ENCODE measurements around the gene TAF11L10. TPM values are rescaled to one million over a fixed set of nuclear protein-coding genes. Genes with fewer than 3 reads are reported as not detected.

TAF11L10 gene
- total and polyA plus RNA-seq, 7 donors = not detected

Other genes starting within 250 kb of the TAF11L10 start
- not detected for gene TAF11L2, start 99.6 kb downstream of the TAF11L10 start, total RNA-seq
- gene TAF11L2, start 99.6 kb downstream of the TAF11L10 start, polyA plus RNA-seq = not detected
- not detected for gene TAF11L3, start 79.5 kb downstream of the TAF11L10 start, total RNA-seq
- not detected for gene TAF11L3, start 79.5 kb downstream of the TAF11L10 start, polyA plus RNA-seq
- not detected for gene TAF11L4, start 76.0 kb downstream of the TAF11L10 start, total RNA-seq
- not detected for gene TAF11L4, start 76.0 kb downstream of the TAF11L10 start, polyA plus RNA-seq
- gene TAF11L5, start 72.6 kb downstream of the TAF11L10 start, total RNA-seq = not detected
- gene TAF11L5, start 72.6 kb downstream of the TAF11L10 start, polyA plus RNA-seq = not detected
- gene TAF11L6, start 69.2 kb downstream of the TAF11L10 start, total RNA-seq = not detected
- gene TAF11L6, start 69.2 kb downstream of the TAF11L10 start, polyA plus RNA-seq = not detected
- gene TAF11L7, start 12.1 kb downstream of the TAF11L10 start, total RNA-seq = not detected
- not detected for gene TAF11L7, start 12.1 kb downstream of the TAF11L10 start, polyA plus RNA-seq
- gene TAF11L8, start 6.9 kb downstream of the TAF11L10 start, total RNA-seq = not detected
- not detected for gene TAF11L8, start 6.9 kb downstream of the TAF11L10 start, polyA plus RNA-seq
- not detected for gene TAF11L9, start 3.4 kb downstream of the TAF11L10 start, total RNA-seq
- not detected for gene TAF11L9, start 3.4 kb downstream of the TAF11L10 start, polyA plus RNA-seq
- gene TAF11L11, start 6.4 kb upstream of the TAF11L10 start, total RNA-seq = not detected
- gene TAF11L11, start 6.4 kb upstream of the TAF11L10 start, polyA plus RNA-seq = not detected
- not detected for gene TAF11L12, start 12.6 kb upstream of the TAF11L10 start, total RNA-seq
- gene TAF11L12, start 12.6 kb upstream of the TAF11L10 start, polyA plus RNA-seq = not detected
- gene TAF11L13, start 34.3 kb upstream of the TAF11L10 start, total RNA-seq = not detected
- not detected for gene TAF11L13, start 34.3 kb upstream of the TAF11L10 start, polyA plus RNA-seq
- not detected for gene TAF11L14, start 36.6 kb upstream of the TAF11L10 start, total RNA-seq
- gene TAF11L14, start 36.6 kb upstream of the TAF11L10 start, polyA plus RNA-seq = not detected